GM21786 (cell line): ENCODE data around the gene UGT1A10.

Source experiments
- ATAC-seq: cut with Tn5 transposase; IDR thresholded peaks from one replicate; pipeline ENCODE4 v1.9.1; 2021; ENCODE audit not compliant: unreplicated experiment

Gene UGT1A10

DNA sequence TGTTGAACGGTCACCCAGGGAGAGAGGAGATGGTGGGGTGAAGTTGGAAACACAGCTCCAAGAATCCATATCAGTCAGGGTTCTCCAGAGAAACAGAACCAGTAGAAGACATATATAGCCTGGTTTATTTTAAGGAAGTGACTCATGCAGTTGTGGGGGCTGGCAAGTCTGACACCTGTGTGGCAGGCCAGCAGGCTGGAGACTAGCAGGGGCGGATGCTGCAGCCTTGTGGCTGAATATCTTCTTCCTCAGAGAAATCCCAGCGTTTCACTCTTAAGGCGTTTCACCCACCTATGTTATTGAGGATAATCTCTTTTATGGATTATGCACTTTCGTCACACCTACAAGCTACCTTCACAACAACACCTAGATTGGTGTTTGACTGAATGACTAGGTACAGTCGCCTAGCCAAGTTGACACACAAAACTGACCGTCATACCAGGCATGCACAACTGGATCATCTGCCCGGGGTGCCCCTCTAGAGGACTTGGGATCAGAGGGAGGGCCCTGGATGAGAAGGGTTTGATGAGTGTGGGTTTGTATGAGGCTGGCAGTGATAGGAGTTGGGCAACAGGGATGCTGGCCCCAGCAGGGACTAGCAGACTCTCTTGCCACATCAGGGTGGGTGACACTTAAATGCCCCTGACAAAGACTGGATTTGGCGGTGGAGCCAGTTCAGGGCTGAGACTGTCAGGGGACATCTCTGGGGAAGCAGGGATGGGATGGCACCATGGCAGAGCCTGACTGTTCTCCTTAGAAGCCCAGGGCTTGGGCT is 165.3 kb downstream of the UGT1A10 start:
- no peak for ATAC-seq

DNA sequence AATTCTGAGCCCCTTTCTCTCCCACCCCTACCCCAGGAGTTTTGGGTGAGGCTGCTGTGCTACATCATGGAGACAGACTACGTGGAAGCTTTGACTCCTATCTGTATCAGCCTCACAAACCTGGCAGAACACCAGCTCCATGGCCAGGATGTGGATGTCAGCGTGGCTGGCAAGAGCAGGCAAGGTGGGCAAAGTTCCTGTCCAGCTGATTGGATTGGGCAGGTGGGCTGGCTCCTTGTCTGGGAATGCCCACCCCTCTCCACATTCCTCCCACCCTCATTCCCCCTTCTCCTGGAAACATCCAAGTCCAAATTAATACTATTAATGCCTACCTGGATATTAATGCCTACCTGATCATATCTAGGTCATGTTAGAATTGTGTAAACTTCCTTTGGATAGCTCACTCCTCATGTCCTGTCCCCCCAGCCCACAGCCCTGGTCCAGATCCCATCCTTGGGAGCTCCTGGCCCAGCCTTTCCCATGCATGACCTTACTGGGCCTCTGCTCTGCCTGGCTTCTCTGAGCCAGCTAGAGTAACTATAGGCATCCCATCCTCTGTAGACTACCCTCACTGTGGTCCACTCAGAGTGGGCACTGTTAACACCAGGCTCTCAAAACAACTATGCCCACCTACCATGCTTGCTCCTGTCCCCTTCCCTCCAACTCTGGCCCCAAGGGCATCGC is 166.0 kb downstream of the UGT1A10 start:
- no peak for ATAC-seq

DNA sequence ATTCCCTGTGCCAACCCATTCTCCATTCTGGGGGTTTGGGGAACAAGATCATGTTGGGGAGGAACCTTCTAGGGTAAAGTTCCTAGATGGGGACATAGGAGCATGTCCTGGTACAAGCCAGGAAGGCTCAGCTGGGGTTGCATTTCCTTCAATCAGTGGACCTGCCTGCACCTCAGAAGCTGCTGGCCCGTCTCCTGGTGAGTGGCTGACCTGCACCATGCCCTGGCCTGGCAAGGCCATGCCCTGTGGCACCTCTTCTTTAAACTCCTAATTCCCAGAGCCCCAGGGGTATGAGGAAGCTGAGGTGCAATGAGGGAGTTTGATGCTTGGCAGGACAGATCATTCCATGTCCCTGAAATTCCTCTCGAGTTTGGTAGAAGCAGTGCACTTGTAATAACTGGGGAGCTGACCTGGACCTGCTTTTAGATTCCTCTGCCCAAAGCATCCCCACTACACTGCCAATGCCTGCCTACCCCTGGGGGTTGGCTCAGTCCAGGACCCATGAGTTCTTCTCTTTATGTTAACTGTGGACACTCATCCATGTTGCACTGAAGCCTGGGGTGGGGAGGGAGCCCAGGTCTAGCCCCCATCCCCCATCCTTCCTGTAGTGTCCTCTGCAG is 167.2 kb downstream of the UGT1A10 start:
- ATAC-seq = no peak

DNA sequence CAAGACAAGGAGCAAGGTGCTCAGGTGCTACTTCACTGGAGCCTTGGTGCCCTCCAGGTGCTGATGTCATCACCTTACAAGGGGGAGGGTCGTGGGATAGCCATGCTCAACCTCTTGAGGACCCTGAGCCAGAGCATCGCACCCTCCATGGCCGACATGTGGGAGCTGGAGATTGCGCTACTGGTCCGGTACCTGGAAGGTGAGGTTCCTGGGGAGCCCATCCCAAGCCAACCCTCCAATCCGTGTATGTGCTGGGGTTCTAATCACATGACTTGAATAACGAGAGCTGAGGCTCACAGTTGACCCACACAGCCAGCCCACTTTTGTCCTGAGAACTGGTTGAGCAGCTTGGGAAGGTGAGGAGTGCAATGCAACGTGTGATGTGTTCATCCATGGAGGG is 167.7 kb downstream of the UGT1A10 start:
- ATAC-seq = no peak

DNA sequence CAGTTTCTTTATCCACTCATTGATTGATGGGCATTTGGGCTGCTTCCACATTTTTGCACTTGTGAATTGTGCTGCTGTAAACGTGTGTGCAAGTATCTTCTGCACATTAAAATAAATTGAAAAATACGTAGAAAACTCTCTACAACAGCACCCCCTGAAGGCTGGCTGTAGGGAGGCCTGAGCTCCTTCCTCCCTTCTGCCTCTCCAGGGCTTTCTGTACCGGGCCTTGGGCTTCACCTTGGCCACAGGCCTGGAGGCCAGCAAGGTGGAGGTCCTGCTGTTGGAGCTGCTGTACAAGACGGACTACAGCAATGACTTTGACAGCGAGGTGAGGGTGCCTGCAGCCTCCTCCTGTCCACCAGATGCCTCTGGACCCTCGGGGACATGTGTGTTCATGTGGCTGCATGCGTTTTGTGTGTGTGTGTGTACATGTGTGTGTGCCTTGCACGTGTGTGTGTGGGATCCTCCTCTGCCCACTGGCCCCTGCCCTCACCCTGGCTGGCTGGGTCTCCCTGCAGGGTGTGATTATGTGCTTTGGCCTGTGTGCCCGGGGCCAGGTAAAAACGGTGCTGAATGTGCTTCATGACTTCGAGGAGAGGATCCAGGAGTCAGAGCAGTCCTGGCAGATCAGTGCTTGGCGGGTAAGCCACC is 171.1 kb downstream of the UGT1A10 start:
- no peak for ATAC-seq

DNA sequence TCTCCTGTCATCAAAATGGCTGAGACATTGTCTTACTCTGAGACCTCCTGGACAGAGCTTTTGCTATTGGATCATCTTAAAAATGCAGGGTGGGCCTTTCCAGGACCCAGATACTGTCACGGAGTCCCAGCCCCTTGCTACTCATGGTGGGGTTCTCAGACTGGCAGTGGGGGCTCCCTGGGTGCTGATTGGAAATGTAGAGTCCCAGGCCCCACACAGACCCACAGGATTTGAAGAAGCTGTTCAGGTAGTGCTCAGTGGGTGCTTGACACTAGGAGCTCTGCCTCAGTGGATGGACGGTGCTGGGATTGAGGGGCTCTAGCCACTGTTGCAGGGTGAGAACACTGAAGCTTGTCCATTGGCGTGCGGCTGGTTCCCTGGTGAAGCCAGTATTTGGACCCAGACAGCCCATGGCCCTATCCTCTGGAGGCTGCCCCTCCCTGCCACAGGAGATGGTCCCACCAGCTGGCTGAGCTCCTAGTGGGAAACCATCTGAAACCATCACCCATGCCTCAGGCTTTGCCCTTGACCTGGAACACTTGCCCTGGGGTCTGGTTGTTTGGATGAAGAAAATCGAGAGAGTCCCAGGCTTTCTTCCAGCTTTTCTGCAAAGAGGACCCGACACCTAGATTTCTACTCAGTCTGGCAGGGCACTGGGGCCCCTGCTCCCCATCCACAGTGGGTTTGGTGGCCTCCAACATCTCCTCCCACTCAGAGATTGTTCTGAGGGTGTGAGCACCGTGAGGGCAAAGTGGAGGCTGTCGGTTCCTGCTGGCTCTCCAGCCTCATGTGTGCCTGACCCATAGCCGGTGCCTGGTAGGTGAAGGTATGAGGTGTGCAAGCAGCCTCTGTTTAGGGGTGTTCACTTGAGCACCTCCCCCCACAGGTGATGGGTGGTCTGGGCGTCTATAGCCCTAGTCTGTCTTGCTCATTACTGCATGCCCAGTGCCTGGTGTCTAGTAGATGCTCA is 172.0 kb downstream of the UGT1A10 start:
- ATAC-seq = no peak

DNA sequence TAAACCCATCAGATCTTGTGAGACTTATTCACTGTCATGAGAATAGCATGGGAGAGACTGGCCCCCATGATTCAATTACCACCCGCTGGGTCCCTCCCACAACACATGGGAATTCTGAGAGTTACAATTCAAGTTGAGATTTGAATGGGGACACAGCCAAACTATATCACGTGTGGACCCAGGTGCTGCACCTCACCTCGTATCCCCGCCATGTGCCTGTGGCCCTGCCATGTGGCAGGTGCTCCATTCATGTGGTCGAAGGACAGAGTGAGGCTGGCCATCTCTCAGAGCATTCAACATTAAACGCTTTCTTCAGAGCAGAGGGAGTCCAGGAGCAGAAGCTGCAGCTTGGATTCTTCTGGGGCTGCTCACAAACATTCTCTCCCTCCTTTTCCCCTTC is 174.1 kb downstream of the UGT1A10 start:
- ATAC-seq = no peak

DNA sequence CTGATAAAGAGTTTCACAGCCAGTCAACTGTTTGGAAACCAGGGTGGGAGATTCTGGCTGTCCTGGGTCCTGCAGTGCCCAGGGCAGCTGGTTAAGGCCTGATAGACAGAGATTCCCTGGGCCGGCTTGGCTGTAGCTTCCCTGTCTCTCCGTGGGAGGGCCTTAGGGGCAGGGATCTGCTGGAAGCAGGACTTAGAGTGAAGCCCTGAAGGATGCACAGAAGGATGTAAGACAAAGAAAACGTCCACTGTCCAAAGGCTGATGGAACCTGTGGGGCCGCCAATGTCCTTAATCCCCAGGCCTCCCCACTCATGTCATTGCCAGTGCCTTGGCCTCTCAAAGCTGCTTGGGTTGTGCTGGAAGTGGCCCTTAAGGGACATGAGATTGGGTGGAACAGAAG is 174.8 kb downstream of the UGT1A10 start:
- no peak for ATAC-seq

DNA sequence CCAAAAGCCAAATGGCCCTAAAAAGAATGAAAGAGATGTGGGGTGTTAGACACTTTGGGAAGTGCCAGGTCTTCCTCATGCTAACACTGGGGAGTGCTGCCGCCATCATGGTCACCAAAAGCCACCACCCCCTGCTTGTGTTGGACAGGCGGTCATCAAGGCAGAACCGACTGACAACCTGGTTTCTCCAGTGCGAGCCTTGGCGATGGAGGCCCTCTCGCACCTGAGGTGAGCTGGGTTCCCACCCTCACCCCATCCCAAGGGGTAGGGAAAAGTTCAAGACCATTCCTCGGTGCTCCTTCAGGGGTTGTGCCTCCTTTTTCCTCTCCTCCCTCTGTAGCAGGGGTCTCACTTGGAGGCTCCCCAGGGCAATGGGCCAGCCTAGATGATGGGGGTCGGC is 175.5 kb downstream of the UGT1A10 start:
- ATAC-seq = no peak

DNA sequence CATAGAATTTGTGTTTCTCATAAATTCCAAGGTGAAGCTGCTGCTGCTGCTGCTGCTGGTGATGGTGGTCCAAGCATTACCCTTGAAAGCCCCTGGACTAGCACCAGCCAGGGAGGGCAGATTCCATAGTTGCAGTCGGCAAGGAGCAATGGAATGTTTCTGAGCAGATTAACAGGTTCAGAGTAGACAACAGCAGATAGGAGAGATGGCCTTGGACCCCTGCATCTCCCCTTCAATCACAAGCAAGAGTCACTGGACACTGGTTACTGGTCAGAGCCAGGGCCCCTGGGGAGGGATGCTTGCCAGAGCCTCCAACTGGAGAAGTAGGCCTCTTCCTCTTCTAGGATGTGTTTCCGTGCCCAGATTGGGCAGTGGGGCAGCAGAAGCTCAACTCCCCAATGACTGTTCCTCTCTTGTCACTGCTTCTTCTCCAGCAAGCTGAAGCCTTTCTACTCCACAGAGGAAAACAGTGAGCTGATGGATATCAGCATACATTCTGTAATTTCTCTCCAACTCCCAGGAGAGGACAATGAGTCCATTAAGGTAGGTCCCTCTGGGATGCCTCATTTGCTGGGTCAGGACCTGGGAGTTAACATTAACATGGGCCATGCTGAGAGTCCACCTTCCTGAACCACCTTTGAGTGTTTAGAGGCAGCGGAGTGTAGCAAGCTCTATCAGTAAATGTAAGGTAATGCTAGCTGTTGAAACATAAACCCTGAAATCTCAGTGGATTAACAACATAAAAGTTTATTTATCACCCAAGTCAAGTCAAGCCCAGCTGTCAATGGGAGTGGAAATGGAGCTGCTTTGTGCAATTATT is 177.2 kb downstream of the UGT1A10 start:
- ATAC-seq = no peak

DNA sequence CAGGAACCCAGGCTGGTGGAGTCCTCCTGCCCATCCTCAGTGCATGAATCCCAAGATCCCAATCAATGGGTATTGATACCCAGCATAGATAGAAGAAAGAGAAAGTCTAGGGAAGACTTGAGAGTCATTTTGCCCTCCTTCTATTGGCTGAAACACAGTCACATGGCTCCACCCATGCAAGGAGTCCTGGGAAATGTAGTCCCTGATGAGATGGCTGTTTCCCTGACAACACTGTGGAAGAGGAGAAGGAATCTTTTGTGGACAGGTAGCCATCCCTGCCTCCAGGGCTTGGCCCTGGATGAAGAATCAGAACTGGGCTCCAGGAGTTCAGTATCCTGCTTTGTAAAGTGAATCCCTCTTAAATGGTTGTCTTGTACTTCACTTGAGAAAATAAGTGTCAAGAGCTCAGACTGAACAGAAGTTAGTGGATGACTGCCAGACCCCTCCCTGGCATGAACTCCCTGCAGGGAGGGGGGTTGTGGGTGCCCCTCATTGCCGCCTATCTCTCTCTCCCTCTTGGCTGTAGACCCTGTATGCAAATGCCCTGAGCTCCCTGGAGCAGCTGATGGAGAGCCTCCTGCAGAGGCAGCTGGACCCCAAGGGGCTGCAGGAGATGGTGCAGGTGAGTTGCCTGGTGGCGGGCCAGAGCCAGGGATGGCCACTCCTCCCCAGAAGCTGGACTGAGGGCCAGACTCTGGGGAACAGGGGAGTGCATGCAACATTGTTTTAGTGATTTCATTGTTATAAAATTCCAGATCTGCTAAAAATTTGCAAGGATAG is 178.0 kb downstream of the UGT1A10 start:
- ATAC-seq = no peak

DNA sequence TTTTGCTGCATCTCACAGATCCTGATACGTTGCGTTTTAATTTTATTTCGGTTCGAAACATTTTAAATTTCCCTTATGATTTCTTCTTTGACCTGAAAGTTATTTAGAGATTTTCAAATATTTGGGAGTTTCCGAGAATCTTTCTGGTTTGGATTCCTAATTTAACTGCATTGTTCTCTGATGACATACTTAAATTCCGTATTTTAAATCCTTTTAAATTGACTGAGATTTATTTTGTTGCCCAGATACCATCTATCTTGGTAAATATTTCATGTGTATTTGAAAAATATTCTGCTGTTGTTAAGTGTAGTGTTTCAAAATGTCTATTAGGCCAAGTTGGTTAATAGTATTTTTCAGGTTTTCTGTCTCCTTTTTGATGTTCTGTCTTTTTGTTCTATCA is 179.6 kb downstream of the UGT1A10 start:
- no peak for ATAC-seq

DNA sequence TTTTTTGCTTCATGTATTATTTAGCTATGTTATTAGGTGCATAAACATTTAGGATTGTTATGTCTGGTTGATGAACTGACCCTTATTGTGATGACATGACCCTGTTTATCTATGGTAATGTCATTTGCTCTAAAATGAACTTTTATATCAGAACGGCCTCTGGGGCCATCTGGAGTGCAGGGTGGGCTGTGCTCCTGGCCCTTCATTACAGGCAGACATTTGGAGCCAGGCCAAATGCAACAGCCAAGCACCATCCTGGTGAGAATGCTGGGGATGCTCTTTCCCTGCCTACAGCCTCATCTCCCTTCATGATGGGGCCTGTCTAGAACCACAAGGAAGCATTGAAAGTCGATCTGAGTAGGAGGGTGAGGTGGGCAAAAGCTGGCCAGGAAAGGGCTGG is 180.1 kb downstream of the UGT1A10 start:
- no peak for ATAC-seq

DNA sequence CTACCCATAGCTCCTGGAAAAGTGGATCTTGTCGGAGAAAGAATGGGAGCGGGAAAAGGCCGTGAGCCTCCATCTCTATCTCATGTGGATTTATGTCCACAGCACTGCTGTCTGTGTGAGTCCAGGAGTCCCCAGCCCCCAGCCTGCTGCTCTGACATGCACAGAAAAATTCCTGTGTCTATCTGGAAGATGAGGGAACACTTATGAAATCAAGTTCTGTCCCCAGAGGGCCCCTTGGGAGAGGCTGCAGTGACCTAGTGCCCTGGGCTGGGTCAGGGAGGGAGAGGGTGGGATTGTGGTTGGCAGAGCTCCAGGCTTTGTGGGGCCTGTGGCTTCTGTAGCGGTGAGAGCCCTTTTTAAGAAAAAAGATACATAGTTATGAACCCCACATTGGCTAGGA is 180.5 kb downstream of the UGT1A10 start:
- ATAC-seq = no peak

DNA sequence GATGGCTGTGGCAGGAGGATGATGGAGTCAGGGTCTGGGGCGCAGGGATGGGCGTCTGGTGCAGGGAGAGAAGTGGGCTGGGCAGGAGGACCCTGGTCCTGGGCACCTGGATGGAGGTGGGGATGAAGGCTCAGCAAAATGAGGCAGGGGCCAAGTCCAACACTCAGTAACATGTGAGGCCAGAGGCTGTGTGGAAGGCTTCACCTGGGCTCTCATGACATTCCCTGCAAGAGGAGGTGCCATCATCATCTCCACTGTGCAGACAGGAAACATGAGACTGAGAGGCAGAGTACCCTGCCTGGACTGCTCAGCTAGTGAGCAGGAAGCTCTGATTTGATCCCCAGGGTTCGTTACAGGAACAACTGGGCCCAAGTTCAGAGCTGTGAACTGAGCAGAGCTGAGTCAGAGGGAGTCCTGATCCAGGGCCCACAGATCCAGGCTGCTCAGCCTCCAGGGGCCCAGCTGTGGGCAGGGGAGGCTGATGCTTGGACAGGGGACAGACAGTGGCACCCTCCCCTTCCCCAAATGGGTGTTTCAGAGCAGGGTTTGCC is 181.2 kb downstream of the UGT1A10 start:
- no peak for ATAC-seq

DNA sequence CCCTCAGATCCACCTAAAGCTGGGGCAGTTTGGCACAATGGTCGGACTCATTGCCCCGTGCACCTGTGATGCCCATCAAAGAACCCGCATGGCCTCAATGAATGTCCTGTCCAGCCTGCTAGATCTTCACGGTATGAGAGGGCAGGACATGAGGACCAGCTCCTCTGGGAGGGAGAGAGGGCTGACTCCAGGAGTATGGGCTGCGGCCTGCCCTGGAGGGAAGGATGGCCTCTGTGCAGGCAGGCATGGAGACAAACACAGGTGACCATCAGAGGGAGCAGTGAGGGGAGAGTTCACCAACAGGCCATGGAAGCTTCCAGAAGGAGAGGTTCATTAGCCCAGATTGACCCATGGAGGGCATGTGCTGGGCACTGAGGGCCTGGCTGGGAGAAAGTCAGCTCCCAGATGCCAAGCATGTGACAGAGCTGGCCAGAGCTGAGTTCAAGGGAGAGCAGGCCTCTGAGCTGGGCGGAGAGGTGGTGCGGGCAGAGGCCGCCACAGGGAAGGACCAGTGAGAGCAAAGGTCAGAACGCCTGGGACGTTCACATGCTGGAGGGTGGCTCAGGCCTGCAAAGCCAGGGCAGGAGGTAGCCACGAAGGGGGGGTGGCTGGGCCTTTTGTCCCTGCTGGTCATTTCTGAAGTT is 181.9 kb downstream of the UGT1A10 start:
- ATAC-seq = no peak

DNA sequence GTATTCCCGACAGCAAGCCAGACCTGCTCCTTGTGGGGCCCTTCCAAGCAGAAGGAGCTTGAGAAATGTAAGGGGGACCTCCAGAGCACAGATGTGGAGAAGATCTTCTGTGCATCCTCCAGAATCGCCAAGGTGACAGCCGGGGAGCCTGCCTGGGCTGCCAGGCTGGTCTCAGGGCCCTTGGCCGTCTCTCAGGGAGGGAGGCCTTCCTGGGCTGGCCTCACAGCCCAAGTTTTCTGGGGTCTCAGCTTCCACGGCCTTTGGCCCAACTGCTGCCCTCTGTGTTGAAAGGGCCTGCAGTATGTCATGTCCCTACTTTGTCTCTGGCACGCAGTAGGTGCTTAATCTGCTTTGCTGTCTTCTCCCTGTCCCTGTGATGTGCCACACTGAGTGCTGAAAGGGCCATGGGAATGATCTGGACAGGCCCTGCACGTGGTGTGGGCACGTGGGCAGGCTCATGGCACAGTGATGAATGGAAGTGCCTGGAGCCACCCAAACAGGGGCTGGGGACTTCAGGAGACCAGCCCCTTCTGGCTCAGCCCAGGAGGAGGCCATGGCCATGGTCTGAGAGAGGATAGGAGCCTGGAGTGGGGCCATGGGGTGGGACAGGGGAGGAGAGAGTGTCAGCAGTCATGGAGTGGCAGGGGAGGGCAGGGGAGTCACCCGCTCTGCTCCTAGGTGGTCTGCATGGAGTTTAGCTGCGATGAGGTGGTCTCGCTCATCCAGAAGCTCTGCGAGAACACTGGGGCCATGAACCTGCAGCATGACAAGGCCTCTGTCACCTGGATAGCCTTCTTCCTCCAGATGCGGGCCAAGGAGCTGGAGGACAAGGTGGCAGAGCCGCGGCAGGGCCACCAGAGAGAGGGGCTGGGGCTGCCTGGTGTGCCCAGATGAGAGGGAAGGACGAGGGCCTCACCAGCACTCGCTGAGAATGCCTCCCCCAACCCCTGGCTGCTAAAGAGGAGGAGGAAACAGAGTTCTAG is 182.7 kb downstream of the UGT1A10 start:
- no peak for ATAC-seq
